ENCODE results near the gene BAG1. TPM values are rescaled to one million over a fixed set of nuclear protein-coding genes. Genes with fewer than 3 reads are reported as not detected.

The BAG1 gene
- 22.3 TPM for polyA plus RNA-seq (2013, experiment 1 of 2; ENCODE audit: insufficient read length)
- polyA plus RNA-seq (2013, experiment 2 of 2; ENCODE audit: insufficient read length) = 21.2 TPM

GRCh38 chr9:33264473-33265177, at the start of gene BAG1, which contains the start of gene CHMP5:
BAG1 (minus strand) TSS chr9:33264708.
CHMP5 (plus strand) TSS chr9:33265049; CDS start chr9:33265079, 30 bp downstream.
- peak; percentile 99 for DNase-seq

- DNase-seq = no peak
These were observed 47.4 kb upstream of the BAG1 start for GRCh38 chr9:33311953-33312352.

DNA sequence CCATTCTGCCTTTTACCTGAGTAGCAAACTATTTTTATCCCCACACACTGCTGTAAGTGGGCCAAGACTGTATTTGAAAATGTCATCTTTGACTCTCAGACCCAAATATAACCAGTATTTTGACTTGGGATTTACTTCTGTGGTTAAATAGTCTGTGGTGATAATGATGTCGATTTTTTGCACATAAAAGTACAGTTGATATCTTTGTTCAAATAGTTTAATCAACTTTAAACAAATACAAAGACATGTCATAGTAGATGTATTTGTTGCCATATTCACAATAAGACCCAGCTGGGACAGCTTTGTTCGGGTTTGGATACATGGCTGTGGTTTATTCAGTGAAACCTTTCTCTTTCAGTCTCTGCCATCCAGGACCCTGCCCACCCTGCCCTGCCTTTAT, 46.2 kb upstream of the BAG1 start:
- DNase-seq = no peak

GRCh38 chr9:33309903-33310302, 45.4 kb upstream of the BAG1 start:
- DNase-seq = no peak

GRCh38 chr9:33307067-33307466, 42.6 kb upstream of the BAG1 start:
- no peak for DNase-seq

DNA sequence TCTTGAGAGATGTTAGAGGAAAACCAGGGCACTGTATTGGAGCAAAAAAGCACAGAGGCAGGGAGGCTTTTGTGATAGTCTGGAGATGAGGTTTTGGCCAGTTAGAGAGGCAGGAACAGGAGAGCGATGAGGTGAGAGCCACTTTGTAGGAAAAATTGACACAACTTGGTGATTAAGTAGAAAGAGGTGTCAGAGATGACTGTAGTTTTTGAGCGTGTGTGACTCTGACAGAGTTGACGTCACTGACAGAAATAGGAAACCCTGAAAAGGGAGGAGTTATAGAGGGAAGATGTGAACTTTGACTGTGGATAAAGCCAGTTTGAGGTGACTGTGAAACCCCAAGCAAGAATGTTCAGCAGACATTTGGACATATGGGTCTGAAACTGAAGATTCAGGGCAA, 41.5 kb upstream of the BAG1 start:
- no peak for DNase-seq

DNA sequence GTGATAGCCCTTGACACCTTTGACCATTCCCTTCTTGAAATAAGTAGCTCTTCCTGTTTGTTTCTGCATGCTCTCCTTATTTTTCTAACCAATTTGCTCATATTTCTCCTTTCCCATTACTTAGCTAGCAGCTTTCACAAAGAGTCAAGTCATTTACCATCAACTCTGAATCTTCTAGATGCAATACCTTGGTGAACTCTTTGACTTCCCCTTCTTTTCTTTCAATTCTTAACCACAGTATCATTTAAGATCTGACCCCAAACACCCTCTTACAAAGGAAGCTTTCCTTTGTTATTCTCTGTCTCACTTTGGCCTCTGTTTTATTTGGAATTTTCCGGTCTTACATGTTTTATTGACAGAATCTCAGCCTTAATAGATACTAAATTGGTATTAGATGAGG, 39.9 kb upstream of the BAG1 start:
- no peak for DNase-seq

DNA sequence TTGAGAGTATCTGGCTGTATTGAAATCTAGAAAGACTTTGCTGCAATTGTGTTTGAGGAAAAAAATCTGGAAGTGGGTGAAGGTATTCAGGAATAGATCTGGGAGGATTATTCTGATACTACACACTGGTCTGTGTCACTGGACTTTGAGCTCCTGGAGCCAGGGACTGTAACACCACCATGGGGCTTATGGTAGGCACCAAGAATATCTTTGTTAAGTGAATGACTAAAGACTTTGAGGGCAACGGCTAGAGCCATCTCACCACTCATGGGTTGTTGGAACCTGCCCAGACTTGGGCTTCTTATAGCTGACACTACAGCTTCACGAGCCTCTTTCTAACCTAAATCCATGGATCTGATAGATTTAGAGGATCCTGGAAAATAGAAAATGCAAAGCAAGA, 36.0 kb upstream of the BAG1 start:
- no peak for DNase-seq

- DNase-seq = no peak
These were observed 32.9 kb upstream of the BAG1 start for GRCh38 chr9:33297432-33297831.

GRCh38 chr9:33295571-33295970, 31.1 kb upstream of the BAG1 start:
- DNase-seq = no peak

DNA sequence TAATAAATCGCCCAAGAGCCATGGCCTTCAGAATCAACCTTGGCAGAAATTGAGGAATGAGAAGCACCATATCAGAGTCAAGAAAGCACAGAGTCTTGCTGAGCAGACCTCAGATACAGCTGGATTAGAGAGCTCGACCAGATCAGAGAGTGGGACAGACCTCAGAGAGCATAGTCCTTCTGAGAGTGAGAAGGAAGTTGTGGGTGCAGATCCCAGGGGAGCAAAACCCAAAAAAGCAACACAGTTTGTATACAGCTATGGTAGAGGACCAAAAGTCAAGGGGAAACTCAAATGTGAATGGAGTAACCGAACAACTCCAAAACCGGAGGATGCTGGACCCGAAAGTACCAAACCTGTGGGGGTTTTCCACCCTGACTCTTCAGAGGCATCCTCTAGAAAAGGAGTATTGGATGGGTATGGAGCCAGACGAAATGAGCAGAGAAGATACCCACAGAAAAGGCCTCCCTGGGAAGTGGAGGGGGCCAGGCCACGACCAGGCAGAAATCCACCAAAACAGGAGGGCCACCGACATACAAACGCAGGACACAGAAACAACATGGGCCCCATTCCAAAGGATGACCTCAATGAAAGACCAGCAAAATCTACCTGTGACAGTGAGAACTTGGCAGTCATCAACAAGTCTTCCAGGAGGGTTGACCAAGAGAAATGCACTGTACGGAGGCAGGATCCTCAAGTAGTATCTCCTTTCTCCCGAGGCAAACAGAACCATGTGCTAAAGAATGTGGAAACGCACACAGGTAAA, 30.3 kb upstream of the BAG1 start:
- DNase-seq = no peak

DNA sequence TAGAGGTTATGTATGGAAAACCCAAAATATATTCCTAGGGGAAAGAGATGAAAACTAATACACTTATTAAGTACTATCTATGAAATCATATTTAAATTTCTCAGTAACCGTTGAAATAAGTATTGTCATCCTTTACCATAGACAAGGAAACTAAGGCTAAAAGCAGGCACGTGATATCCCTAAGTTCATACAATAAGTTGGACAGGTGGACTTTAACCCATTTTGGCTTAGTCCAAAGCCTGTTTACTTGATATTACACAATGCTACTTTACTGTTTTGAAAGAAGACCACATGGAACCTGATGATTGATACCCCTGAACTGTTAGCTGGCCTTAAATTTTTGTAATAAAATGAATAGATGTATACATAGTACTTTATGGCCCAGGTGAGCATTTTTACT, 29.3 kb upstream of the BAG1 start:
- DNase-seq = no peak

DNA sequence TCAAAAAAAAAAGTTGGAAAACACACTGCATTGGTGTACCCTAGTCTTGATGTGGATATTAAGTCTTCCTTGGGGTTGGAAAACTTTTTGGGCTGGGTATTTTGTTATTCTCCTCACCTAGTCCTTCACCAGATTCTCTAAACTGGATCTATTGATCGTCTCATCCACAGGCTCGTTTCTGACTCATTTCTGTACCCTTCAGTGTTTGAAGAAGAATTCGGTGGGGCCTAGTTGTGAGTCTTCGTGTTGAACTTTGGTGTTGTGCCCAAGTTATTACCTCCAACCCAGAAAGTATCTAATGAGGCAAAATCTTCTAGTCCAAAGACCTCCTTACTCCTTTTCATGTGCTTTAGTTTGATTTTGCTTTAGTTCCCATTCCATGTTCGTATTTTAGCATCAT, 27.4 kb upstream of the BAG1 start:
- no peak for DNase-seq

DNA sequence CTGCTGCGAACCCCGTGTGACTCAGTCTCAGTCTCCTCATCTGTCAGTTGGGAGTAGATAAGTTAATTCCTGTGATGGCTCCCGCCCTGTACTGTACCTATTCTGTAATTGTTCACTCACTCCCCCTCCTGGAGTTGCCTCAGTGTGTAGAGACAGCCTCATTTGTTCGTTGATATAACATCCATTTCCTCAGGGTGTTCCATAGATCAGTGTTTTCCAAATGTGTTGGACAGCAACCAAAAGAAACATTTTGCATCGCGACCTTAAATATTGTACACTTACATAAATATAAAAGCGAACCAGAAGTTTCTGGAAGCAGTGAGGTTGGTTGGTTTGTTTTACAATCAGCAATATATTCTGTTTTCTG, 26.5 kb upstream of the BAG1 start:
- DNase-seq = no peak

DNA sequence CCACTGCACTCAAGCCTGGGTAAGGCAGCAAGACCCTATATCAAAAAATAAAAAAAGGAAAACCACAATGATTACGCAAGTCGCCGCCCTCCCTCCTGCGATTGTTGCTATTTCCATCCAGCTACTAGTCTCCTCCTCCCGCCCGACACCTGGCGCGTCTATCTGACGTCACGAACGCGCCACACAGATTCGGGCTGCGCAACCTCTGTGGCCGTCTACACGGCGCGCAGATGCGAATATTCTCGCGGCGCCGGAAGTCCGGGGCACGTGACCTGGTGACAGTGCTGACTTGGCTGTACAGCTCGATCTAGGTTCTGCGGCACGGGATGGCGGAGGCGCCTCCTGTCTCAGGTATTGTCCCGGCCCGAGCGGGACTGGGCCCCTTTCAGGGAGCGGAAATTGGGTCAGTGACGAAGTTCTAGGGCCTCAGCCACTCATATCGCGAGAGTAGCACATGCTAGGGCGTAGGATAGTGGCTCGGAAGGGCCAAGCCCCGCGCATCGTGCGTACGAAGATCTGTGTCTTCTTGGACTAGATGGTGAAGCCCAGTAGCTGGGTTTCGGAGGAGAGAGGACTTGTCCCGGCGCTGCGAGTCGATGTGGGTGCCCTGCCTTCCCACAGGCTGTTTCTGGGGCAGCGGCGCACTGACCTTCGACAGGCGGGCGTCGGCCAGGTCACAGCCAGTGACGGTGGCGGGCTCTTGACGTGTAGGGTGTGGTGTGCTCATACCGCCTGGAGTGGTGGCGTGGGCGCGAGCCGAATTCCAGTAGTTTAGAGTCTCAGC, 25.9 kb upstream of the BAG1 start, which contains the start of gene NFX1:
NFX1 (plus strand) TSS at position 270 of the 784 bp plus-strand sequence; CDS start at position 327, 57 bp downstream.
- peak; percentile 99 for DNase-seq

DNA sequence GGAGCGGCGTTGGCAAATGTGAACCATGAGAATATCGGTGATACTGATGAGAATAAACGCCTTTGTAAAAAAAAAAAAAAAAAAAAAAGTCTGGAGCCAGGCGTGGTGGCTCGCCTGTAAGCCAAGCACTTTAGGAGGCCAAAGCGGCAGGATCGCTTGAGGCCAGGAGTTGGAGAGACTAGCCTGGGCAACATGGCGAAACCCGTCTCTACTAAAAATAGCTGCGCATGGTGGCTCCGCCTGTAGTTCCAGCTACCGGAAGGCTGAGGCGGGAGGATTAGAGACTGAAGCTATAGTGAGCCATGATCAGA, 25.4 kb upstream of the BAG1 start:
- DNase-seq = no peak

GRCh38 chr9:33289496-33289895, 25.0 kb upstream of the BAG1 start:
- no peak for DNase-seq

GRCh38 chr9:33288828-33289483, 24.4 kb upstream of the BAG1 start:
- no peak for DNase-seq

GRCh38 chr9:33288235-33288634, 23.7 kb upstream of the BAG1 start:
- no peak for DNase-seq

- peak; percentile 67 for DNase-seq
These were observed 22.6 kb upstream of the BAG1 start for GRCh38 chr9:33287087-33287490.

DNA sequence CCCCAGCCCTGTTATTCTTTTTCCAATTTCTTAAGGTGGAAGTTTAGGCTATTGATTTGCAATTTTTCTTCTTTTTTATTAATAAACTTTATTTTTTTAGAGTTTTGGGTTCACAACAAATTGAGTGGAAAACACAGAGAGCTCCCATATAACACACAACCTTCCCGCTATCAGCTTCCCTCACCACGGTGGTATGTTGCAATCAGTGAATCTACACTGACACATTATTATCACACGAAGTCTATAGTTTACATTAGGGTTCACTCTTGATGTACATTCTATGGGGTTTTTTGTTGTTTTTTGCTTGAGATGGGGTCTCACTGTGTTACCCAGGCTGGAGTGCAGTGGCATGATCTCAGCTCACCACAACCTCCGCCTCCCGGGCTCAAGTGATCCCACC, 21.0 kb upstream of the BAG1 start:
- DNase-seq = no peak

- no peak for DNase-seq
These were observed 13.0 kb upstream of the BAG1 start for GRCh38 chr9:33277484-33277883.

DNA sequence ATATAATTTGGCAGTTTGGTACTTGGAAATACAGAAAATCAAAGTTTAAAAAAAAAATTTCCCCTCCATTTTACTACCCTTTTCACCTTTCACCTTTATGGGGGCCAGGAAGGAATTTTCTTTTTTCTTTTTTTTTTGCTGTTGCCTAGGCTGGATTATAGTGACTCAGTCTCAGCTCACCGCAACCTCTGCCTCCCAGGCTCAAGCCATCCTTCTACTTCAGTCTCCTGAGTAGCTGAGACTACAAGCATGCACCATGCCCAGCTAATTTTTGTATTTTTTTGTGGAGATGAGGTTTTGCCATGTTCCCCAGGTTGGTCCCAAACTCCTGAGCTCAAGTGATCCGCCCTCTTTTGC, 9.4 kb upstream of the BAG1 start:
- DNase-seq = no peak
